Measurements from ENCODE around the gene CLDN5.

Gene CLDN5

DNA sequence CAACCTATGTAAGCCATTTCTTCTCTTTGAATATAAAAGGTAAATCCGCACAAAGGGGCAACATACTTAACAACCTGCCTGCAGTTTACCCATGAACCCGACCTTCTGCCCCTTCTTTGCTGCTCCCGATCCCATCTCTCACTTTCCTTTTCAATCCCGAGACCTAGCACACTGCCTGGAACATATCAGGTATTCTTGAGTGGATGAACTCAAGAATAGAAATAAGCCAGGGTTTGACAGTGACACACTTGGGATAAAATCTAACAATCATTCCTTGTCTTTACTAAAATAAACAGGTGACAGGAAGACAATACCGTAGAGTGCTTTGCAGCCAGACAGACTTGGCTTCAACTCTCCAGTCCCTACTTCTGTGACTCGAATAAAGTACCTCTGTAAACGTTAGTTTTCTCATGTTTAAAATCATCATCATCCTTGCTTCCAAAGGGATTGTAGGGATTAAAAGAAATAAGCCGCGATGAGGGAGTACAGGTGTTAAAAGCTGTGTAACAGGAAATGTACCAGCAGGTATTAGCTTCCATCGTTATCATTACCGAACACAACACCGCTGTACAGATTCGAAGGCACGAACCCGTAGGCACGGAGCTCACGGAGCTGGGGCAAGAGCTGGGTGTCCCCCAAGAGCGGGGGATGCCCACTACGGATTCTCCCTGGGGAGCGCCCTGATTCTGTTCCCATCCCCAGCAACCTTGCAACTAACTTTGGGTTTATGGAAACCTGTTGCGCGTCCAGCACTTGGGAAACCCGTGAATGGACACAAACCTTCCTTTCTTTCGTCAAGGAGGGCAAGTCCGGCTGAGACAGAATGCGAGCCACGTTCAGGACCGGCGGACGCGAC lies 45.9 kb downstream of the CLDN5 start:
- no peak for FAIRE-seq

DNA sequence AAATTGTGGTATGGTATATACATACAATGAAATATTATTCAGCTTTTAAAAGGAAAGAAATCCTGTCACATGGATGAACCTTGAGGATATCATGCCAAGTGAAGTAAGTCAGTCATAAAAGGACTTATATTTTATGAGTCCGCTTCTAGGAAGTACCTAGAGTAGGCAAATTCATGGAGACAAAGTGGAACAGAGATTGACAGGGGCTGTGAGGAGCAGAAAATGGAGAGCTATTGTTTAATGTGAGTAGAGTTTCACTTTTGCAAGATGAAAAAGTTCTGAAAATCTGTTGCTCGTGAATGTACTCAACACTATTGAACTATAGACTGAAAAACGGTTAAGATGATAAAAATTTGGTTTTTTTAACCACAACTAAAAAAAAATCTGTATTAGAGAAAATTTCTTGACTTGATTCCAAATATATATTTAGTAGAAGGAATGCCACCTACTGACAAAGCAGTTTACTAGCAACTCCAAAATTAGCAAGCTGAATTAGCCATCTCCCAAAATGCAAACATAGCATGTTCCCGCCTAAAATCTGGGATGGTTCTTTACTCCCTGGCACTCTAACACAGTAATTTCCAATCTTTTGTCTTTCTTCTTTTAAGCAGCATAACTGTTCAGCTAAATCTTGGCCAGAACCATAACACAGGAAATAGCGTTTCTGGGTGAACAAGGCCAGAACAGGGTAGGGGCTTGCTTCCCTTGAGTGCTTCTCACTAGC lies 46.7 kb downstream of the CLDN5 start:
- no peak for FAIRE-seq

DNA sequence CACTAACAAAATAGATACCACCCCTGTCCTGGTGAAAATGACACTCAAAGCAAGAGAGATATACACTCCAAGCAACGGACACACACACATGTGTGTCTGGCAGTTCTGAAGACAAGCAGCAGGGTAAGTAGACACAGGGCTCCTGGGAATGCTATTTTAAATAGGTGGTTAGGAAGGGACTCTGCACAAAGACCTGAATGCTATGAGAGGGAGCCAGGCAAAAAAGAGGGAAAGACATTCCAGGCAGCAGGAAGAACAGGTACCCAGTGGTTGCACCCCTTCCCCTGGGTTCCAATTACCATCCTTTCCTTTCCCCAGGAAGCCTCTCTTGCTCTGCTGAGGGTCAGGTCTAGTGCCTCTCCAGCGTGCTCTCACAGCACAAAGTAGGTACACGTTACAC lies 48.2 kb downstream of the CLDN5 start:
- FAIRE-seq: no peak

DNA sequence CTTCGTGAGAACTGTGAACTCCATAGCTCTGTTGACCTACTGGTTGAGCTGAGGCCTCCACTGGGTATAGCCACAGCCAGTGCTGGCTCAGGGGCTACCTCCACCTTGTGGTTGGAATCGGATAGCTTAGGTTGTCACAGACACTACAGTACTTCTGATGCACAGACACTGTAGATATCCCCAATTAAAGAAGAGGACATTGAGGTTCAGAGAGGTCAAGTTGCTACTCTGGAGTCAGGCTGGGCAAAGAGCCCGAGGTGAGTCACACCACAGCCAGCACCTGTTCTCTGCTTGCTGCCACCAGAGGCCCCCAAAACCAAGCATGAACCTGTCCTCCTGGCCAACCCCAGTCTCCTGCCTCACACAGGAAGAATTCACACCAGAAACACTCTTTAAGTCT lies 50.6 kb downstream of the CLDN5 start:
- no peak for FAIRE-seq
